OCI-M1 (cell line): ENCODE results near the gene GSDME.

ENCODE experiments used
- DNase-seq: peaks from one replicate; lab custom pipeline; 2025; lab: John Stamatoyannopoulos, UW

Gene GSDME

GRCh38 chr7:24722386-24723177 is 34.7 kb downstream of the GSDME start:
- peak; percentile 1 for DNase-seq

GRCh38 chr7:24721481-24722001 is 35.7 kb downstream of the GSDME start:
- DNase-seq: no peak

- no peak for DNase-seq
These were observed 37.0 kb downstream of the GSDME start for GRCh38 chr7:24720283-24720682.

GRCh38 chr7:24718977-24719491 is 38.2 kb downstream of the GSDME start:
- DNase-seq: no peak

- DNase-seq: no peak
These were observed 38.8 kb downstream of the GSDME start for GRCh38 chr7:24718431-24718831.

GRCh38 chr7:24717694-24718320 is 39.5 kb downstream of the GSDME start:
- no peak for DNase-seq

GRCh38 chr7:24717247-24717622 is 40.0 kb downstream of the GSDME start:
- no peak for DNase-seq

GRCh38 chr7:24716480-24717246 is 40.6 kb downstream of the GSDME start:
- DNase-seq: no peak

GRCh38 chr7:24715661-24716479 is 41.4 kb downstream of the GSDME start:
- DNase-seq: no peak

- no peak for DNase-seq
These were observed 42.1 kb downstream of the GSDME start for GRCh38 chr7:24715171-24715570.

- DNase-seq: no peak
These were observed 42.6 kb downstream of the GSDME start for GRCh38 chr7:24714676-24715010.

GRCh38 chr7:24713850-24714675 is 43.2 kb downstream of the GSDME start:
- DNase-seq: no peak

GRCh38 chr7:24713039-24713793 is 44.0 kb downstream of the GSDME start:
- DNase-seq: no peak

- no peak for DNase-seq
These were observed 47.5 kb downstream of the GSDME start for GRCh38 chr7:24709585-24710360.

GRCh38 chr7:24709051-24709450 is 48.2 kb downstream of the GSDME start:
- DNase-seq: no peak

GRCh38 chr7:24707988-24708615 is 49.2 kb downstream of the GSDME start:
- DNase-seq: no peak

- no peak for DNase-seq
These were observed 50.8 kb downstream of the GSDME start for GRCh38 chr7:24706211-24707170.
